HUDEP-2 (cell line): ENCODE results near the gene XPNPEP3.
A peak's percentile ranks its signal among the peaks of the same experiment; 100 is the strongest.
"Not testable (repeated sequence)": the region's sequence is repeated elsewhere in the genome, so short reads cannot be mapped to it uniquely, and the experiment has no call there.

Source experiments
- DNase-seq, 76 experiments: peaks; one replicate each; lab custom pipeline; 2025; ENCODE audit not compliant: unreplicated experiment in 76 of 76; lab: John Stamatoyannopoulos, UW

Gene XPNPEP3

GRCh38 chr22:40856513-40857308, at the start of gene XPNPEP3, which contains the start of gene ST13:
TSS of gene XPNPEP3 (plus strand) at chr22:40857148. CDS start at chr22:40857182, 34 bp downstream.
TSS of gene ST13 (minus strand) at chr22:40856639. CDS start at chr22:40856540, 99 bp downstream.
- DNase-seq: peak; percentile 63 to 99 (median 94)

- no peak for DNase-seq
Measured at GRCh38 chr22:40808018-40808841, 48.7 kb upstream of the XPNPEP3 start.

- peak in 44 of 76 experiments; percentile 8 to 97 (median 77) for DNase-seq
Measured at GRCh38 chr22:40813912-40814315, 43.0 kb upstream of the XPNPEP3 start.

- no peak for DNase-seq
Measured at GRCh38 chr22:40817737-40818136, 39.2 kb upstream of the XPNPEP3 start.

- DNase-seq: peak in 5 of 76 experiments; percentile 5 to 37 (median 23)
Measured at GRCh38 chr22:40818192-40818746, 38.7 kb upstream of the XPNPEP3 start.

- DNase-seq: peak in 72 of 76 experiments; percentile 31 to 90 (median 80)
Measured at GRCh38 chr22:40818747-40819598, 38.0 kb upstream of the XPNPEP3 start, which contains the start of gene SLC25A17. TSS of gene SLC25A17 (minus strand) at chr22:40819346. CDS start at chr22:40819248, 98 bp downstream.

GRCh38 chr22:40819599-40820140, 37.3 kb upstream of the XPNPEP3 start:
- no peak for DNase-seq

GRCh38 chr22:40823426-40823825, 33.5 kb upstream of the XPNPEP3 start:
- no peak for DNase-seq

GRCh38 chr22:40826292-40826691, 30.7 kb upstream of the XPNPEP3 start:
- DNase-seq: not testable (repeated sequence)

- no peak for DNase-seq
Measured at GRCh38 chr22:40826984-40827741, 29.8 kb upstream of the XPNPEP3 start.

- DNase-seq: no peak
Measured at GRCh38 chr22:40829131-40829530, 27.8 kb upstream of the XPNPEP3 start.

- no peak for DNase-seq
Measured at GRCh38 chr22:40834619-40835018, 22.3 kb upstream of the XPNPEP3 start.

GRCh38 chr22:40838486-40838885, 18.5 kb upstream of the XPNPEP3 start:
- DNase-seq: no peak

GRCh38 chr22:40844951-40845350, 12.0 kb upstream of the XPNPEP3 start:
- DNase-seq: no peak

GRCh38 chr22:40845816-40846215, 11.1 kb upstream of the XPNPEP3 start:
- not testable (repeated sequence) for DNase-seq

GRCh38 chr22:40853333-40853732, 3.6 kb upstream of the XPNPEP3 start:
- DNase-seq: no peak

- peak in 6 of 76 experiments; percentile 7 to 13 (median 12) for DNase-seq
Measured at GRCh38 chr22:40853961-40854360, 3.0 kb upstream of the XPNPEP3 start.

GRCh38 chr22:40855071-40855978, 1.6 kb upstream of the XPNPEP3 start:
- peak in 28 of 76 experiments; percentile 2 to 69 (median 35) for DNase-seq
